H1 (cell line): ENCODE results near the gene TRIM15. TPM values are rescaled to one million over a fixed set of nuclear protein-coding genes. Genes with fewer than 3 reads are reported as not detected.

Experiments
- CTCF ChIA-PET: fragments of 300-600 bp; sonication (Branson Sonifier 250); formaldehyde crosslinking; loops from one replicate; lab custom pipeline; 2021; ENCODE audit not compliant: partially characterized antibody; lab: Charles Lee
- POLR2A ChIA-PET: fragments of 300-600 bp; sonication (Branson Sonifier 250); formaldehyde crosslinking; loops from one replicate; lab custom pipeline; 2021; ENCODE audit warnings: inconsistent platforms; ENCODE audit not compliant: partially characterized antibody; lab: Charles Lee
- DNase-seq, 2 experiments: peaks; one replicate each; pipeline versions ENCODE4 v3.0.0 to v3.0.0-alpha.2; 2010 to 2022; ENCODE audit warnings: low spot score in 2 of 2, low read depth in 1 of 2, mixed read lengths in 1 of 2
- FAIRE-seq: peaks from 2 replicates; lab custom pipeline; 2011; peaks lifted over from hg19 to GRCh38; lab: Jason Lieb, UNC
- H2AFZ ChIP-seq: 2 replicates; pipeline ENCODE4 v1.8.1; 2012; ENCODE audit warnings: low read length, inconsistent platforms
- H2AK5ac ChIP-seq: 2 replicates; pipeline ENCODE4 v1.6.1; 2013; ENCODE audit warnings: low read depth, low read length
- H2BK120ac ChIP-seq: replicated peaks from 2 replicates; pipeline ENCODE3; 2013; ENCODE audit warnings: low read depth, low read length, inconsistent platforms
- H2BK12ac ChIP-seq: 2 replicates; pipeline ENCODE4 v1.6.1; 2013; ENCODE audit warnings: low read depth, low read length
- H2BK15ac ChIP-seq: 2 replicates; pipeline ENCODE4 v1.6.1; 2013; ENCODE audit warnings: low read length
- H2BK20ac ChIP-seq: 2 replicates; pipeline ENCODE4 v1.6.1; 2013; ENCODE audit warnings: low read length
- H2BK5ac ChIP-seq: 2 replicates; pipeline ENCODE4 v1.6.1; 2013; ENCODE audit warnings: low read depth, low read length
- H3K14ac ChIP-seq: 2 replicates; pipeline ENCODE4 v1.6.1; 2013; ENCODE audit warnings: inconsistent platforms; ENCODE audit not compliant: insufficient read length
- H3K18ac ChIP-seq: 2 replicates; pipeline ENCODE4 v1.6.1; 2013; ENCODE audit warnings: low read length; ENCODE audit errors: extremely low read depth
- H3K23ac ChIP-seq: 2 replicates; pipeline ENCODE4 v1.6.1; 2013; ENCODE audit warnings: inconsistent platforms; ENCODE audit not compliant: insufficient read length
- H3K23me2 ChIP-seq: 2 replicates; pipeline ENCODE4 v1.6.1; 2013; ENCODE audit warnings: low read depth, low read length
- H3K27ac ChIP-seq: 2 replicates; pipeline ENCODE4 v1.6.1; 2011; ENCODE audit warnings: low read depth, low read length, inconsistent platforms
- H3K27me3 ChIP-seq, 4 experiments: replicated peaks in 1 of 4; 1 replicate in 1 of 4; 2 replicates in 3 of 4; pipeline versions ENCODE4 v1.6.1 to v1.8.1; 2011 to 2013; ENCODE audit warnings: low read length in 3 of 4, mild to moderate bottlenecking in 3 of 4, inconsistent platforms in 2 of 4, mixed read lengths in 2 of 4, moderate library complexity in 1 of 4; ENCODE audit not compliant: control insufficient read depth in 3 of 4, insufficient read depth in 3 of 4; ENCODE audit errors: extremely low read depth in 1 of 4
- H3K36me3 ChIP-seq, 4 experiments: 2 replicates each; pipeline versions ENCODE4 v1.6.1 to v1.8.1; 2011 to 2013; ENCODE audit warnings: mild to moderate bottlenecking in 4 of 4, low read length in 3 of 4, moderate library complexity in 2 of 4, control low read depth in 1 of 4, inconsistent platforms in 1 of 4; ENCODE audit not compliant: insufficient read depth in 4 of 4, control insufficient read depth in 2 of 4
- H3K4ac ChIP-seq: replicated peaks from 2 replicates; pipeline ENCODE3; 2013; ENCODE audit warnings: low read length, low read depth, mixed read lengths, inconsistent platforms; ENCODE audit not compliant: insufficient read length
- H3K4me1 ChIP-seq, 4 experiments: replicated peaks in 1 of 4; 1 replicate in 1 of 4; 2 replicates in 3 of 4; pipeline versions ENCODE4 v1.6.1 to v1.8.1; 2011 to 2013; ENCODE audit warnings: low read length in 3 of 4, inconsistent platforms in 2 of 4, mixed read lengths in 1 of 4; ENCODE audit not compliant: insufficient read depth in 4 of 4, control insufficient read depth in 3 of 4
- H3K4me2 ChIP-seq, 2 experiments: 2 replicates each; pipeline versions ENCODE4 v1.6.1 to v1.8.1; 2011 to 2013; ENCODE audit warnings: low read depth in 2 of 2, low read length in 2 of 2, control low read depth in 1 of 2, inconsistent platforms in 1 of 2, mild to moderate bottlenecking in 1 of 2; ENCODE audit not compliant: insufficient read depth in 1 of 2
- H3K4me3 ChIP-seq, 4 experiments: fragments of 200-600, 300-600 bp in 1 of 4; sonication (generic), shearing (Covaris generic), sonication (Bioruptor Twin) in 1 of 4; 2 replicates each; pipeline versions ENCODE4 v1.5.1 to v1.8.1; 2011 to 2016; ENCODE audit warnings: low read length in 4 of 4, low read depth in 3 of 4, control low read depth in 2 of 4, inconsistent platforms in 2 of 4, mild to moderate bottlenecking in 2 of 4, mixed read lengths in 1 of 4, moderate library complexity in 1 of 4; ENCODE audit not compliant: insufficient read depth in 2 of 4; ENCODE audit errors: extremely low read depth in 1 of 4
- H3K56ac ChIP-seq: replicated peaks from 2 replicates; pipeline ENCODE3; 2013; ENCODE audit warnings: low read depth, mild to moderate bottlenecking, mixed read lengths, low read length, inconsistent platforms; ENCODE audit not compliant: insufficient read length
- H3K79me1 ChIP-seq: 2 replicates; pipeline ENCODE4 v1.6.1; 2013; ENCODE audit warnings: low read depth, low read length, control low read depth
- H3K79me2 ChIP-seq, 2 experiments: 2 replicates each; pipeline versions ENCODE4 v1.6.1 to v1.8.1; 2012 to 2013; ENCODE audit warnings: low read length in 2 of 2, mild to moderate bottlenecking in 2 of 2, inconsistent platforms in 1 of 2; ENCODE audit not compliant: insufficient read depth in 2 of 2, control insufficient read depth in 1 of 2
- H3K9ac ChIP-seq, 4 experiments: replicated peaks in 1 of 4; 1 replicate in 1 of 4; 2 replicates in 3 of 4; pipeline versions ENCODE4 v1.6.1 to v1.8.1; 2011 to 2013; ENCODE audit warnings: low read depth in 3 of 4, low read length in 3 of 4, control low read depth in 2 of 4, mild to moderate bottlenecking in 2 of 4, moderate library complexity in 2 of 4, inconsistent platforms in 1 of 4; ENCODE audit errors: extremely low read depth in 1 of 4
- H3K9me3 ChIP-seq, 2 experiments: 2 replicates each; pipeline versions ENCODE4 v1.6.1 to v1.8.1; 2012 to 2013; ENCODE audit warnings: mild to moderate bottlenecking in 2 of 2, moderate library complexity in 2 of 2, control low read depth in 1 of 2, inconsistent platforms in 1 of 2, low read depth in 1 of 2, low read length in 1 of 2, mixed read lengths in 1 of 2; ENCODE audit not compliant: insufficient read depth in 2 of 2
- H4K20me1 ChIP-seq, 2 experiments: replicated peaks in 1 of 2; 2 replicates each; pipeline versions ENCODE3 to v1.8.1; 2011 to 2013; ENCODE audit warnings: inconsistent platforms in 2 of 2, low read length in 2 of 2, mild to moderate bottlenecking in 1 of 2; ENCODE audit not compliant: insufficient read depth in 2 of 2, control insufficient read depth in 1 of 2
- H4K5ac ChIP-seq: 2 replicates; pipeline ENCODE4 v1.6.1; 2013; ENCODE audit warnings: low read length, low read depth, mixed read lengths, inconsistent platforms; ENCODE audit not compliant: insufficient read length
- H4K8ac ChIP-seq: 2 replicates; pipeline ENCODE4 v1.8.0; 2013; ENCODE audit warnings: mild to moderate bottlenecking, moderate library complexity, low read length, inconsistent platforms; ENCODE audit not compliant: insufficient read depth; ENCODE audit errors: extremely low read depth
- H4K91ac ChIP-seq: replicated peaks from 2 replicates; pipeline ENCODE3; 2013; ENCODE audit warnings: low read length, mixed read lengths, inconsistent platforms; ENCODE audit not compliant: insufficient read length
- CEBPB ChIP-seq: IDR thresholded peaks from 2 replicates; pipeline ENCODE4 v1.6.1; 2012; ENCODE audit warnings: low read depth, low read length
- CTBP2 ChIP-seq: IDR thresholded peaks from 2 replicates; pipeline ENCODE4 v1.7.0; 2011; ENCODE audit warnings: borderline replicate concordance, mild to moderate bottlenecking, moderate library complexity, mixed read lengths, low read length; ENCODE audit not compliant: insufficient read depth, insufficient read length
- FOSL1 ChIP-seq: IDR thresholded peaks from 2 replicates; pipeline ENCODE4 v1.6.1; 2011; ENCODE audit warnings: mild to moderate bottlenecking, low read depth, low read length, moderate library complexity; ENCODE audit not compliant: insufficient read depth
- GTF2F1 ChIP-seq: IDR thresholded peaks from 2 replicates; pipeline ENCODE4 v1.6.1; 2012; ENCODE audit warnings: low read depth, low read length, improper control_type of control experiment, borderline replicate concordance
- MAFK ChIP-seq: IDR thresholded peaks from 2 replicates; pipeline ENCODE4 v1.6.1; 2012; ENCODE audit warnings: low read depth, mild to moderate bottlenecking, improper control_type of control experiment, low read length
- RAD21 ChIP-seq, 2 experiments: IDR thresholded peaks in 1 of 2; conservative IDR thresholded peaks in 1 of 2; 2 replicates each; pipeline ENCODE4 v1.6.1; 2011; ENCODE audit warnings: low read depth in 2 of 2, low read length in 2 of 2, improper control_type of control experiment in 1 of 2, inconsistent platforms in 1 of 2, mild to moderate bottlenecking in 1 of 2, moderate library complexity in 1 of 2
- SUZ12 ChIP-seq: fragments of 200-600 bp; sonication (generic); IDR thresholded peaks from 2 replicates; pipeline ENCODE4 v1.6.1; 2012; ENCODE audit warnings: mild to moderate bottlenecking, inconsistent platforms, low read length, moderate library complexity, mixed read lengths
- ZNF274 ChIP-seq: IDR thresholded peaks from 2 replicates; pipeline ENCODE4 v1.7.0; 2012; ENCODE audit warnings: low read length, borderline replicate concordance; ENCODE audit errors: extremely low read depth
- WGBS, 2 experiments: shearing (Covaris generic) in 1 of 2; methylation state at CpG; one replicate each; pipeline versions ENCODE4 v1.1.6 to v1.1.7; 2013 to 2015; ENCODE audit warnings: low lambda C conversion rate in 2 of 2, mixed read lengths in 2 of 2, inconsistent platforms in 1 of 2, low coverage in 1 of 2, missing lambda C conversion rate in 1 of 2; ENCODE audit not compliant: insufficient replicate concordance in 2 of 2, insufficient coverage in 1 of 2, insufficient read length in 1 of 2; ENCODE audit errors: extremely low coverage in 1 of 2, missing lambda C conversion rate in 1 of 2; 5-methylcytosine and 5-hydroxymethylcytosine counted together
- polyA plus RNA-seq, 7 experiments: library from polyadenylated mRNA; depleted of rRNA in 3 of 7; stranded (reverse) in 5 of 7; unstranded in 2 of 7; fragments of >200 nt in 5 of 7; fragments of 200-250 nt in 2 of 7; gene quantifications; 1 replicate in 5 of 7; 2 replicates in 1 of 7; 4 replicates in 1 of 7; pipeline versions ENCODE4 v1.2.1 to v1.2.3, GENCODE V29; 2011 to 2013; ENCODE audit warnings: missing spikeins in 2 of 7, mixed read lengths in 2 of 7
- total RNA-seq: library from RNA; stranded (reverse); fragmentation: NEBNext Ultra II Directional; extraction: Animal tissue kit (Norgen Biotek cat#: 25700); gene quantifications from 2 replicates; pipeline ENCODE4 v1.2.1, GENCODE V29; 2021

The TRIM15 gene
- total and polyA plus RNA-seq, 2 of the 8 experiments (the other 6 are each of a cell fraction or from before 2014, with no cell fraction given) = 0.18 to 0.48 TPM

- peak overlapping the region; percentile 86 for H2BK12ac ChIP-seq
- ChIA-PET POLR2A (interaction anchor here (0.6 to 2.0 kb wide), 6 partner anchors 12 to 144 kb away, joined by 3 to 6 read pairs (median 3); no protein-coding TSS in a partner anchor), CTCF (interaction anchor here (1.5 to 1.6 kb wide), 2 partner anchors 143 to 151 kb away, joined by 3 to 6 read pairs; no protein-coding TSS in a partner anchor)
- H2BK120ac ChIP-seq = no peak overlapping the region
- no peak overlapping the region for H3K23ac ChIP-seq
- H3K18ac ChIP-seq = peak overlapping the region; percentile 75; the same call in 1 of the 2 replicates
- 68% methylated on average over 10 of the region's 14 CpGs; no CpG with 5 or more reads in 1 of the 2 experiments for WGBS, 2 experiments
- peaks cover 0 to 26% of the 10 kb centered on the region in 2 experiments; a peak in 3 of 4 replicates for H3K79me2 ChIP-seq
- FAIRE-seq = no peak
- peaks cover 2 to 7% (median 5%) of the 10 kb centered on the region in 4 experiments; a peak in 4 of 7 replicates for H3K4me1 ChIP-seq
- H4K5ac ChIP-seq = no peak overlapping the region
- H2AK5ac ChIP-seq = no peak overlapping the region
- H3K23me2 ChIP-seq = peaks cover 14% of the 10 kb centered on the region
- no peaks in the 10 kb centered on the region; a peak in 1 of 7 replicates for H3K27me3 ChIP-seq
- TF ChIP-seq GTF2F1 (no peak), CTBP2 (no peak), ZNF274 (no peak), RAD21 (IDR thresholded peaks at IDR 0.05 in 1 of 2, conservative IDR thresholded peaks at IDR 0.05 in 1 of 2; ENCODE audit: low read depth in 2 of 2, low read length in 2 of 2) (no peak), SUZ12 (no peak), FOSL1 (no peak), CEBPB (no peak), MAFK (no peak)
- no peaks in the 10 kb centered on the region for H3K36me3 ChIP-seq
- no peak overlapping the region for H2BK20ac ChIP-seq
- H3K14ac ChIP-seq = no peak overlapping the region
- peak overlapping the region; percentile 80 to 86 for H3K4me2 ChIP-seq
- H3K79me1 ChIP-seq = peaks cover 9% of the 10 kb centered on the region; the same call in 1 of the 2 replicates
- H3K4me3 ChIP-seq = peak overlapping the region; percentile 57 to 97 (median 94); a peak in 7 of 8 replicates
- no peak for DNase-seq
- H4K8ac ChIP-seq = no peak overlapping the region
- H4K20me1 ChIP-seq = peaks cover 0 to 7% of the 10 kb centered on the region in 2 experiments
- peak overlapping the region; percentile 69; the same call in 1 of the 2 replicates for H2AFZ ChIP-seq
- H2BK15ac ChIP-seq = no peak overlapping the region; the same call in 1 of the 2 replicates
- no peak overlapping the region for H2BK5ac ChIP-seq
- no peak overlapping the region for H3K56ac ChIP-seq
- H4K91ac ChIP-seq = no peak overlapping the region
- no peak overlapping the region for H3K4ac ChIP-seq
- no peaks in the 10 kb centered on the region for H3K9me3 ChIP-seq
- peak overlapping the region in 1 of 4 experiments; percentile 65; a peak in 2 of 7 replicates for H3K9ac ChIP-seq
- H3K27ac ChIP-seq = no peak overlapping the region
These were observed 51.3 kb downstream of the TRIM15 start for GRCh38 chr6:30214657-30214982.
